Activated B cell treated with CpG ODN at 0.5 μM for 24 hours (primary cell): Measurements from ENCODE around the gene UFSP1. TPM values are rescaled to one million over a fixed set of nuclear protein-coding genes. Genes with fewer than 3 reads are reported as not detected.
"Not testable (repeated sequence)": the region's sequence is repeated elsewhere in the genome, so short reads cannot be mapped to it uniquely, and the experiment has no call there.

Experiments used
- ATAC-seq: fragments of 200-7000 bp; cut with Tn5 transposase; one replicate; pipeline ENCODE4 v1.10.0; 2021; ENCODE audit warnings: low read depth, mild to moderate bottlenecking, moderate library complexity
- CTCF ChIA-PET: fragments of 350-600 bp; sonication (Branson Sonifier 250); formaldehyde crosslinking; loops from one replicate; lab custom pipeline; 2021; ENCODE audit warnings: antibody characterized with exemption; lab: Charles Lee
- POLR2A ChIA-PET: fragments of 350-600 bp; sonication (Branson Sonifier 250); formaldehyde crosslinking; loops from one replicate; lab custom pipeline; 2021; ENCODE audit warnings: antibody characterized with exemption; lab: Charles Lee
- DNase-seq: peaks from one replicate; pipeline ENCODE4 v3.0.0; 2022
- H3K27ac Mint-ChIP-seq: one replicate; pipeline ENCODE4 v1.8.0; 2020; ENCODE audit warnings: mixed read lengths
- H3K27me3 Mint-ChIP-seq: one replicate; pipeline ENCODE4 v1.8.0; 2021; ENCODE audit warnings: mixed read lengths
- H3K36me3 Mint-ChIP-seq: one replicate; pipeline ENCODE4 v1.8.0; 2021; ENCODE audit warnings: low read depth, mixed read lengths
- H3K4me1 Mint-ChIP-seq: one replicate; pipeline ENCODE4 v1.8.0; 2021; ENCODE audit warnings: mixed read lengths
- H3K4me3 Mint-ChIP-seq: one replicate; pipeline ENCODE4 v1.8.0; 2020; ENCODE audit warnings: mild to moderate bottlenecking, mixed read lengths
- H3K9me3 Mint-ChIP-seq: one replicate; pipeline ENCODE4 v1.8.0; 2020; ENCODE audit warnings: mixed read lengths
- CTCF ChIP-seq: fragments of 200-600 bp; IDR thresholded peaks from one replicate; pipeline ENCODE4 v1.8.0; 2022; ENCODE audit warnings: antibody characterized with exemption, mild to moderate bottlenecking
- intact Hi-C: fragments of 100-400 bp; cut with micrococcal nuclease; formaldehyde crosslinking; loops from one replicate; pipeline ENCODE4 v1.15.1; 2024
- total RNA-seq: library from RNA; stranded (reverse); gene quantifications from 2 replicates; pipeline ENCODE4 v1.2.3, GENCODE V29; 2022

The UFSP1 gene
- total RNA-seq = 3.4 and 4.5 TPM in 2 replicates

GRCh38 chr7:100888988-100889750, at the start of gene UFSP1:
TSS of gene UFSP1 (minus strand) at chr7:100889715. CDS start at chr7:100889271, 444 bp downstream.
- Mint-ChIP-seq H3K4me3 (peak within 1 kb of the TSS; percentile 87), H3K27me3 (peaks cover 21% of the 10 kb centered on the region), H3K27ac (peak within 1 kb of the TSS; percentile 91), H3K4me1 (peaks cover 54% of the 10 kb centered on the region), H3K36me3 (peaks cover 45% of the 10 kb centered on the region), H3K9me3 (peaks cover 2% of the 10 kb centered on the region)
- DNase-seq (no peak), ATAC-seq (no peak)
- intact Hi-C loops = loop anchor here (2.0 to 5.0 kb wide), 2 partner anchors 276 to 807 kb away; partner anchors contain the start of genes VGF and ZNF3
- TF ChIP-seq CTCF = no peak
- POLR2A ChIA-PET = interaction anchor here (0.5 to 7.3 kb wide), 27 partner anchors 16 to 1514 kb away, joined by 3 to 254 read pairs (median 5); partner anchors contain the start of genes AP4M1, FBXO24, LRCH4 and MCM7
- CTCF ChIA-PET = interaction anchor here (0.8 to 1.5 kb wide), 9 partner anchors 9 to 303 kb away, joined by 3 to 8 read pairs (median 4); partner anchors contain the start of genes POP7, SLC12A9 and SRRT

- peaks cover 12% of the 10 kb centered on the region for H3K9me3 Mint-ChIP-seq
- intact Hi-C loops, H3K4me1 Mint-ChIP-seq, H3K4me3 Mint-ChIP-seq, ATAC-seq, DNase-seq, H3K36me3 Mint-ChIP-seq, H3K27me3 Mint-ChIP-seq, CTCF ChIA-PET, H3K27ac Mint-ChIP-seq: not testable (repeated sequence)
- POLR2A ChIA-PET = interaction anchor here (0.6 kb wide), 1 partner anchor 35 kb away, joined by 3 read pairs; no protein-coding TSS in a partner anchor
Observed at GRCh38 chr7:100936167-100936566, 46.7 kb upstream of the UFSP1 start.

- intact Hi-C loops, POLR2A ChIA-PET, H3K27ac Mint-ChIP-seq, H3K4me1 Mint-ChIP-seq, H3K36me3 Mint-ChIP-seq, H3K4me3 Mint-ChIP-seq, ATAC-seq, CTCF ChIA-PET, DNase-seq: not testable (repeated sequence)
- peaks cover 12% of the 10 kb centered on the region for H3K27me3 Mint-ChIP-seq
- peaks cover 12% of the 10 kb centered on the region for H3K9me3 Mint-ChIP-seq
Observed at GRCh38 chr7:100935381-100935780, 45.9 kb upstream of the UFSP1 start.

- DNase-seq (no peak), ATAC-seq (no peak)
- peaks cover 6% of the 10 kb centered on the region for H3K9me3 Mint-ChIP-seq
- ChIA-PET POLR2A (no interaction called here), CTCF (no interaction called here)
- TF ChIP-seq CTCF = no peak
- intact Hi-C loops = no loop called here
- H3K27me3 Mint-ChIP-seq = peaks cover 19% of the 10 kb centered on the region
- no peak overlapping the region for H3K4me3 Mint-ChIP-seq
- H3K4me1 Mint-ChIP-seq = no peaks in the 10 kb centered on the region
- no peak overlapping the region for H3K27ac Mint-ChIP-seq
- no peaks in the 10 kb centered on the region for H3K36me3 Mint-ChIP-seq
Observed at GRCh38 chr7:100933734-100934133, 44.2 kb upstream of the UFSP1 start.

- Mint-ChIP-seq H3K4me3 (no peak overlapping the region), H3K9me3 (peaks cover 4% of the 10 kb centered on the region), H3K27ac (no peak overlapping the region), H3K36me3 (no peaks in the 10 kb centered on the region), H3K27me3 (peaks cover 14% of the 10 kb centered on the region), H3K4me1 (no peaks in the 10 kb centered on the region)
- DNase-seq (no peak), ATAC-seq (no peak)
- POLR2A ChIA-PET = no interaction called here
- TF ChIP-seq CTCF = no peak
- CTCF ChIA-PET = no interaction called here
- intact Hi-C loops = no loop called here
Observed at GRCh38 chr7:100929808-100930174, 40.3 kb upstream of the UFSP1 start.

GRCh38 chr7:100923616-100924015, 34.1 kb upstream of the UFSP1 start:
- ATAC-seq, intact Hi-C loops, H3K27ac Mint-ChIP-seq, DNase-seq, H3K4me1 Mint-ChIP-seq, H3K9me3 Mint-ChIP-seq, POLR2A ChIA-PET, H3K36me3 Mint-ChIP-seq, CTCF ChIA-PET, H3K4me3 Mint-ChIP-seq: not testable (repeated sequence)
- H3K27me3 Mint-ChIP-seq = peaks cover 20% of the 10 kb centered on the region
